Measurements from ENCODE around the gene KRTAP12-3.

GRCh38 chr21:44664691-44665090 lies 7.0 kb downstream of the KRTAP12-3 start:
- no peak for TF ChIP-seq SP1 (IDR thresholded peaks at IDR 0.05; ENCODE audit: low read depth, low read length)
- TF ChIP-seq CREB1 (IDR thresholded peaks at IDR 0.05; ENCODE audit: low read depth), result no peak
- TF ChIP-seq SMC3 (IDR thresholded peaks at IDR 0.05; ENCODE audit: borderline replicate concordance, low read length), result no peak
- no peak for TF ChIP-seq EZH2 (IDR thresholded peaks at IDR 0.05; ENCODE audit: borderline replicate concordance, control insufficient read depth, low read depth, low read length)
- TF ChIP-seq CBX5 (IDR thresholded peaks at IDR 0.05; ENCODE audit: low read depth), result no peak
- TF ChIP-seq CTCF (IDR thresholded peaks at IDR 0.05 in 2 of 3, conservative IDR thresholded peaks at IDR 0.05 in 1 of 3; ENCODE audit: control insufficient read depth in 2 of 3, extremely low read depth in 1 of 3, insufficient read depth in 1 of 3, low read depth in 3 of 3, low read length in 3 of 3), result no peak
- no peak for TF ChIP-seq ELK1 (IDR thresholded peaks at IDR 0.05; ENCODE audit: low read depth, low read length)
- no peak for TF ChIP-seq DPF2 (IDR thresholded peaks at IDR 0.05)
- TF ChIP-seq TAF1 (IDR thresholded peaks at IDR 0.05; ENCODE audit: borderline replicate concordance, low read depth, low read length), result no peak
